ENCODE results near the gene TMPRSS4.

DNA sequence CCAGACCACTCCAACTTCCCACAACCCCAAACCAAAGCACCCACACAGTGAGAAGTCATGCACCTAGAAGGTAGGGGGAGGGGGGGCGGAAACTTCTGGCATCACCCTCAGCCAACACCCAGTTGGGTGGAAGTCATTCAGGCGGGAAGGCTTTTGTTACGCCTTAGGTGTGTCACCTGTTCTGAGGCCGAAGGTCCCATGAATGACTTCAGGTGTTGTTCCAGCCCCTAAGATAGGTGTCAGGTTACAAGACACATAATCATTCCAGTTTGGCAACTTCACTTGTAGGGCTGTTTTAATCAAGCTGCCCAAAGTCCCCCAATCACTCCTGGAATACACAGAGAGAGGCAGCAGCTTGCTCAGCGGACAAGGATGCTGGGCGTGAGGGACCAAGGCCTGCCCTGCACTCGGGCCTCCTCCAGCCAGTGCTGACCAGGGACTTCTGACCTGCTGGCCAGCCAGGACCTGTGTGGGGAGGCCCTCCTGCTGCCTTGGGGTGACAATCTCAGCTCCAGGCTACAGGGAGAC lies at the start of gene TMPRSS4:
- TF ChIP-seq GATA3 (IDR thresholded peaks at IDR 0.05; ENCODE audit: low read depth, low read length) (no peak), GATA2 (IDR thresholded peaks at IDR 0.05; ENCODE audit: low read depth, low read length) (no peak)
